ENCODE results near the gene FEV. TPM values are rescaled to one million over a fixed set of nuclear protein-coding genes. Genes with fewer than 3 reads are reported as not detected.
"Not testable (repeated sequence)": the region's sequence is repeated elsewhere in the genome, so short reads cannot be mapped to it uniquely, and the experiment has no call there.

FEV gene
- total and polyA plus RNA-seq, 4 donors = 0.11 to 0.14 TPM; not detected in 2

GRCh38 chr2:218954541-218955300 is 30.3 kb downstream of the FEV start:
- peaks cover 9% of the 10 kb centered on the region for H3K4me1 ChIP-seq (ENCODE audit: control insufficient read depth, insufficient read depth, low read length)
- no peaks in the 10 kb centered on the region for H3K9me3 ChIP-seq (ENCODE audit: control insufficient read depth, insufficient read depth, low read length)
- peaks cover 5% of the 10 kb centered on the region for H3K27me3 ChIP-seq (ENCODE audit: control insufficient read depth, insufficient read depth, low read length)
- H3K36me3 ChIP-seq (ENCODE audit: control insufficient read depth, insufficient read depth, low read length) = peaks cover 5% of the 10 kb centered on the region
- DNase-seq (ENCODE audit: low read depth in 4 of 6, low spot score in 6 of 6) = no peak
- H3K27ac ChIP-seq (ENCODE audit: low read depth, low read length) = no peak overlapping the region
- no peak overlapping the region for H3K4me3 ChIP-seq (ENCODE audit: low read depth, low read length)
- 63% methylated on average over 8 of the region's 8 CpGs for WGBS (ENCODE audit: insufficient coverage)

GRCh38 chr2:218953366-218953954 is 31.5 kb downstream of the FEV start:
- H3K9me3 ChIP-seq (ENCODE audit: control insufficient read depth, insufficient read depth, low read length) = no peaks in the 10 kb centered on the region
- H3K27me3 ChIP-seq (ENCODE audit: control insufficient read depth, insufficient read depth, low read length) = peaks cover 2% of the 10 kb centered on the region
- no peak for DNase-seq (ENCODE audit: low read depth in 4 of 6, low spot score in 6 of 6)
- no peak overlapping the region for H3K4me3 ChIP-seq (ENCODE audit: low read depth, low read length)
- H3K36me3 ChIP-seq (ENCODE audit: control insufficient read depth, insufficient read depth, low read length) = peaks cover 5% of the 10 kb centered on the region
- H3K4me1 ChIP-seq (ENCODE audit: control insufficient read depth, insufficient read depth, low read length) = peaks cover under 1% of the 10 kb centered on the region
- no peak overlapping the region for H3K27ac ChIP-seq (ENCODE audit: low read depth, low read length)
- 66% methylated on average over 18 of the region's 18 CpGs for WGBS (ENCODE audit: insufficient coverage)

GRCh38 chr2:218952160-218952559 is 32.8 kb downstream of the FEV start:
- DNase-seq (ENCODE audit: low read depth in 4 of 6, low spot score in 6 of 6) = no peak
- peaks cover 5% of the 10 kb centered on the region for H3K36me3 ChIP-seq (ENCODE audit: control insufficient read depth, insufficient read depth, low read length)
- H3K4me1 ChIP-seq (ENCODE audit: control insufficient read depth, insufficient read depth, low read length) = no peaks in the 10 kb centered on the region
- H3K9me3 ChIP-seq (ENCODE audit: control insufficient read depth, insufficient read depth, low read length) = no peaks in the 10 kb centered on the region
- WGBS (ENCODE audit: insufficient coverage) = 97% methylated on average over 5 of the region's 7 CpGs
- H3K4me3 ChIP-seq (ENCODE audit: low read depth, low read length) = no peak overlapping the region
- H3K27me3 ChIP-seq (ENCODE audit: control insufficient read depth, insufficient read depth, low read length) = peaks cover 2% of the 10 kb centered on the region
- no peak overlapping the region for H3K27ac ChIP-seq (ENCODE audit: low read depth, low read length)

- WGBS (ENCODE audit: insufficient coverage) = no CpG with 5 or more reads among the region's 1 CpG
- Histone ChIP-seq H3K4me3 (ENCODE audit: low read depth, low read length) (no peak overlapping the region), H3K9me3 (ENCODE audit: control insufficient read depth, insufficient read depth, low read length) (no peaks in the 10 kb centered on the region), H3K27ac (ENCODE audit: low read depth, low read length) (no peak overlapping the region), H3K27me3 (ENCODE audit: control insufficient read depth, insufficient read depth, low read length) (peaks cover 2% of the 10 kb centered on the region), H3K36me3 (ENCODE audit: control insufficient read depth, insufficient read depth, low read length) (no peaks in the 10 kb centered on the region), H3K4me1 (ENCODE audit: control insufficient read depth, insufficient read depth, low read length) (no peaks in the 10 kb centered on the region)
- DNase-seq (ENCODE audit: low read depth in 4 of 6, low spot score in 6 of 6) = no peak
Measured at GRCh38 chr2:218946621-218947020, 38.4 kb downstream of the FEV start.

- no peak overlapping the region for H3K27ac ChIP-seq (ENCODE audit: low read depth, low read length)
- H3K4me3 ChIP-seq (ENCODE audit: low read depth, low read length) = no peak overlapping the region
- H3K9me3 ChIP-seq (ENCODE audit: control insufficient read depth, insufficient read depth, low read length) = no peaks in the 10 kb centered on the region
- 91% methylated on average over 1 of the region's 1 CpG for WGBS (ENCODE audit: insufficient coverage)
- H3K27me3 ChIP-seq (ENCODE audit: control insufficient read depth, insufficient read depth, low read length) = no peaks in the 10 kb centered on the region
- H3K36me3 ChIP-seq (ENCODE audit: control insufficient read depth, insufficient read depth, low read length) = no peaks in the 10 kb centered on the region
- DNase-seq (ENCODE audit: low read depth in 4 of 6, low spot score in 6 of 6) = no peak
- H3K4me1 ChIP-seq (ENCODE audit: control insufficient read depth, insufficient read depth, low read length) = no peaks in the 10 kb centered on the region
Measured at GRCh38 chr2:218944759-218945404, 40.1 kb downstream of the FEV start.

GRCh38 chr2:218931751-218932150 is 53.2 kb downstream of the FEV start:
- DNase-seq (ENCODE audit: low read depth in 4 of 6, low spot score in 6 of 6); H3K9me3 ChIP-seq (ENCODE audit: control insufficient read depth, insufficient read depth, low read length); H3K27ac ChIP-seq (ENCODE audit: low read depth, low read length); H3K4me3 ChIP-seq (ENCODE audit: low read depth, low read length); H3K4me1 ChIP-seq (ENCODE audit: control insufficient read depth, insufficient read depth, low read length); H3K36me3 ChIP-seq (ENCODE audit: control insufficient read depth, insufficient read depth, low read length): not testable (repeated sequence)
- 91% methylated on average over 4 of the region's 25 CpGs for WGBS (ENCODE audit: insufficient coverage)
- H3K27me3 ChIP-seq (ENCODE audit: control insufficient read depth, insufficient read depth, low read length) = peaks cover 10% of the 10 kb centered on the region

Small RNAs within 50 kb of the gene (small RNA-seq; reads per million reads assigned to genes)
- 31.0 reads per million, percentile 97 among the genes with 10 or more reads in this experiment for gene MIR375 (ENCODE audit: low replicate concordance)

Other genes with a start within 250 kb of the FEV start
- gene CYP27A1, start 203.0 kb downstream of the FEV start, total RNA-seq = 10 to 100 TPM; 12.1 to 49.0 TPM
- gene CYP27A1, start 203.0 kb downstream of the FEV start, polyA plus RNA-seq (ENCODE audit: insufficient read length in 2 of 2) = 10 to 100 TPM; 10.3 to 18.5 TPM
- gene PRKAG3, start 153.4 kb downstream of the FEV start, total RNA-seq = under 1 TPM in 1 of 2 donors, not detected in 1; 0.06 TPM
- gene PRKAG3, start 153.4 kb downstream of the FEV start, polyA plus RNA-seq (ENCODE audit: insufficient read length in 2 of 2) = under 1 TPM in 1 of 2 donors, not detected in 1; 0.23 TPM
- 1 to 10 TPM; 1.6 to 6.5 TPM for gene WNT6, start 125.4 kb downstream of the FEV start, total RNA-seq
- 1 to 10 TPM; 1.7 to 9.7 TPM for gene WNT6, start 125.4 kb downstream of the FEV start, polyA plus RNA-seq (ENCODE audit: insufficient read length in 2 of 2)
- under 1 TPM in 1 of 2 donors, not detected in 1; 0.17 TPM for gene WNT10A, start 104.3 kb downstream of the FEV start, total RNA-seq
- under 1 TPM; 0.29 to 0.35 TPM for gene WNT10A, start 104.3 kb downstream of the FEV start, polyA plus RNA-seq (ENCODE audit: insufficient read length in 2 of 2)
- gene CDK5R2, start 25.5 kb downstream of the FEV start, total RNA-seq = 1 to 10 TPM; 2.9 to 7.2 TPM
- 10 to 100 TPM; 62.5 to 66.1 TPM for gene CDK5R2, start 25.5 kb downstream of the FEV start, polyA plus RNA-seq (ENCODE audit: insufficient read length in 2 of 2)
- not detected for gene CRYBA2, start 8.2 kb upstream of the FEV start, total RNA-seq
- gene CRYBA2, start 8.2 kb upstream of the FEV start, polyA plus RNA-seq (ENCODE audit: insufficient read length in 2 of 2) = under 1 TPM; 0.63 to 0.76 TPM
- 1 to 10 TPM in 1 of 2 donors, under 1 TPM in 1; 0.79 to 4.8 TPM for gene CFAP65, start 56.3 kb upstream of the FEV start, total RNA-seq
- 1 to 10 TPM; 5.3 to 9.0 TPM for gene CFAP65, start 56.3 kb upstream of the FEV start, polyA plus RNA-seq (ENCODE audit: insufficient read length in 2 of 2)
- under 1 TPM; 0.28 to 0.30 TPM for gene IHH, start 75.7 kb upstream of the FEV start, total RNA-seq
- under 1 TPM; 0.39 to 0.59 TPM for gene IHH, start 75.7 kb upstream of the FEV start, polyA plus RNA-seq (ENCODE audit: insufficient read length in 2 of 2)
- 10 to 100 TPM; 11.4 to 12.7 TPM for gene NHEJ1, start 175.6 kb upstream of the FEV start, total RNA-seq
- 10 to 100 TPM in 1 of 2 donors, 1 to 10 TPM in 1; 9.8 to 10.9 TPM for gene NHEJ1, start 175.6 kb upstream of the FEV start, polyA plus RNA-seq (ENCODE audit: insufficient read length in 2 of 2)
- gene SLC23A3, start 184.8 kb upstream of the FEV start, total RNA-seq = 1 to 10 TPM in 1 of 2 donors, under 1 TPM in 1; 0.69 to 1.7 TPM
- 1 to 10 TPM in 1 of 2 donors, under 1 TPM in 1; 0.17 to 2.4 TPM for gene SLC23A3, start 184.8 kb upstream of the FEV start, polyA plus RNA-seq (ENCODE audit: insufficient read length in 2 of 2)
- gene CNPPD1, start 191.7 kb upstream of the FEV start, total RNA-seq = 10 to 100 TPM; 27.5 to 37.8 TPM
- gene CNPPD1, start 191.7 kb upstream of the FEV start, polyA plus RNA-seq (ENCODE audit: insufficient read length in 2 of 2) = 10 to 100 TPM; 53.7 to 57.5 TPM
- gene RETREG2, start 193.1 kb upstream of the FEV start, total RNA-seq = 10 to 100 TPM; 64.6 to 78.6 TPM
- 100 to 1,000 TPM; 170 to 188 TPM for gene RETREG2, start 193.1 kb upstream of the FEV start, polyA plus RNA-seq (ENCODE audit: insufficient read length in 2 of 2)
- gene ZFAND2B, start 221.6 kb upstream of the FEV start, total RNA-seq = 10 to 100 TPM; 14.5 to 40.5 TPM
- gene ZFAND2B, start 221.6 kb upstream of the FEV start, polyA plus RNA-seq (ENCODE audit: insufficient read length in 2 of 2) = 10 to 100 TPM; 37.2 to 46.4 TPM
- gene ABCB6, start 233.8 kb upstream of the FEV start, total RNA-seq = 10 to 100 TPM; 39.7 to 47.2 TPM
- 10 to 100 TPM; 60.6 to 78.8 TPM for gene ABCB6, start 233.8 kb upstream of the FEV start, polyA plus RNA-seq (ENCODE audit: insufficient read length in 2 of 2)
- 10 to 100 TPM; 26.2 to 45.9 TPM for gene ATG9A, start 244.5 kb upstream of the FEV start, total RNA-seq
- gene ATG9A, start 244.5 kb upstream of the FEV start, polyA plus RNA-seq (ENCODE audit: insufficient read length in 2 of 2) = 10 to 100 TPM; 56.0 to 59.8 TPM
- 10 to 100 TPM; 29.2 to 53.6 TPM for gene ANKZF1, start 244.6 kb upstream of the FEV start, total RNA-seq
- 10 to 100 TPM; 44.0 to 74.2 TPM for gene ANKZF1, start 244.6 kb upstream of the FEV start, polyA plus RNA-seq (ENCODE audit: insufficient read length in 2 of 2)